Spleen (tissue), 7 donors: ENCODE measurements around the gene SLCO1A2.
"Not testable (repeated sequence)": the region's sequence is repeated elsewhere in the genome, so short reads cannot be mapped to it uniquely, and the experiment has no call there.

Experiments used
- CTCF ChIP-seq, 11 experiments: fragments of 200-600 bp in 7 of 11; fragments of 450-650 bp in 4 of 11; sonication (generic) in 4 of 11; IDR thresholded peaks in 8 of 11; conservative IDR thresholded peaks in 3 of 11; 1 replicate in 7 of 11; 2 replicates in 4 of 11; pipeline versions ENCODE4 v1.4.0 to v1.8.0; 2016 to 2021; ENCODE audit warnings: antibody characterized with exemption in 11 of 11, inconsistent platforms in 4 of 11, mild to moderate bottlenecking in 1 of 11
- POLR2A ChIP-seq, 3 donors: fragments of 450-650 bp; IDR thresholded peaks; one replicate each; pipeline ENCODE4 v1.5.1; 2017; ENCODE audit warnings: antibody characterized with exemption in 3 of 3, mild to moderate bottlenecking in 1 of 3
- POLR2AphosphoS5 ChIP-seq, 3 donors: sonication (generic); formaldehyde crosslinking; IDR thresholded peaks; one replicate each; pipeline ENCODE4 v1.5.1; 2017; ENCODE audit warnings: antibody characterized with exemption in 3 of 3
- donor health status: DM: no; HTN: no; CAD: no; lungs with moderate emphysema.
- donor health status: DM: no; HTN: no; CAD: no.
- donor health status: DM: no; HTN: no; CAD: no.

GRCh38 chr12:21360632-21361031 lies 25.9 kb upstream of the SLCO1A2 start:
- TF ChIP-seq POLR2A (IDR thresholded peaks at IDR 0.05); POLR2AphosphoS5 (IDR thresholded peaks at IDR 0.05); CTCF (IDR thresholded peaks at IDR 0.05 in 8 of 11, conservative IDR thresholded peaks at IDR 0.05 in 3 of 11): not testable (repeated sequence)
